K562 (cell line): ENCODE results near the gene SLC16A5.

ENCODE experiments used
- ELF1 ChIP-seq: fragments of 200-800 bp; sonication (Bioruptor generic); IDR thresholded peaks from 2 replicates; pipeline ENCODE4 v1.6.1; 2016; ENCODE audit warnings: missing genetic modification characterization, missing compliant biosample characterization
- JUND ChIP-seq, 2 experiments: IDR thresholded peaks; 2 replicates in 1 of 2; 3 replicates in 1 of 2; pipeline ENCODE4 v1.6.1; 2011; ENCODE audit warnings: borderline replicate concordance in 2 of 2, low read depth in 2 of 2, low read length in 2 of 2, improper control_type of control experiment in 1 of 2, missing biosample characterization in 1 of 2, missing genetic modification characterization in 1 of 2, missing genetic modification reagents in 1 of 2
- RFX5 ChIP-seq: IDR thresholded peaks from 2 replicates; pipeline ENCODE4 v1.6.1; 2011; ENCODE audit warnings: low read depth, mild to moderate bottlenecking, improper control_type of control experiment, low read length
- SMC3 ChIP-seq: conservative IDR thresholded peaks from 2 replicates; pipeline ENCODE4 v1.6.1; 2011; ENCODE audit warnings: low read depth, low read length, improper control_type of control experiment; ENCODE audit not compliant: insufficient read depth
- ZKSCAN8 ChIP-seq: fragments of 200-800 bp; sonication (Bioruptor generic); IDR thresholded peaks from 2 replicates; pipeline ENCODE4 v1.6.1; 2016; ENCODE audit warnings: missing genetic modification characterization, missing compliant biosample characterization
- TF ChIP-seq, protein P1 (sequence below), 3 experiments: IDR thresholded peaks in 2 of 3; conservative IDR thresholded peaks in 1 of 3; 2 replicates each; pipeline ENCODE4 v1.5.1; 2011 to 2012; ENCODE audit warnings: low read length in 3 of 3, mild to moderate bottlenecking in 3 of 3, control low read depth in 2 of 3, improper control_type of control experiment in 1 of 3, inconsistent platforms in 1 of 3, low read depth in 1 of 3, mixed read lengths in 1 of 3, moderate library complexity in 1 of 3; ENCODE audit not compliant: insufficient read depth in 2 of 3

GRCh38 chr17:75061618-75062017 is 26.1 kb upstream of the SLC16A5 start:
- no peak for TF ChIP-seq RFX5
- TF ChIP-seq SMC3 = no peak
- TF ChIP-seq, protein P1, sequence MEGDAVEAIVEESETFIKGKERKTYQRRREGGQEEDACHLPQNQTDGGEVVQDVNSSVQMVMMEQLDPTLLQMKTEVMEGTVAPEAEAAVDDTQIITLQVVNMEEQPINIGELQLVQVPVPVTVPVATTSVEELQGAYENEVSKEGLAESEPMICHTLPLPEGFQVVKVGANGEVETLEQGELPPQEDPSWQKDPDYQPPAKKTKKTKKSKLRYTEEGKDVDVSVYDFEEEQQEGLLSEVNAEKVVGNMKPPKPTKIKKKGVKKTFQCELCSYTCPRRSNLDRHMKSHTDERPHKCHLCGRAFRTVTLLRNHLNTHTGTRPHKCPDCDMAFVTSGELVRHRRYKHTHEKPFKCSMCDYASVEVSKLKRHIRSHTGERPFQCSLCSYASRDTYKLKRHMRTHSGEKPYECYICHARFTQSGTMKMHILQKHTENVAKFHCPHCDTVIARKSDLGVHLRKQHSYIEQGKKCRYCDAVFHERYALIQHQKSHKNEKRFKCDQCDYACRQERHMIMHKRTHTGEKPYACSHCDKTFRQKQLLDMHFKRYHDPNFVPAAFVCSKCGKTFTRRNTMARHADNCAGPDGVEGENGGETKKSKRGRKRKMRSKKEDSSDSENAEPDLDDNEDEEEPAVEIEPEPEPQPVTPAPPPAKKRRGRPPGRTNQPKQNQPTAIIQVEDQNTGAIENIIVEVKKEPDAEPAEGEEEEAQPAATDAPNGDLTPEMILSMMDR (IDR thresholded peaks at IDR 0.05 in 2 of 3, conservative IDR thresholded peaks at IDR 0.05 in 1 of 3; ENCODE audit: insufficient read depth in 2 of 3, low read depth in 1 of 3, low read length in 3 of 3) = no peak
- TF ChIP-seq ELF1 (tag) = no peak
- TF ChIP-seq ZKSCAN8 = no peak
- TF ChIP-seq JUND (IDR thresholded peaks at IDR 0.05; ENCODE audit: borderline replicate concordance, low read depth, low read length) = no peak
- TF ChIP-seq JUND (tag; IDR thresholded peaks at IDR 0.05; ENCODE audit: borderline replicate concordance, low read depth, low read length) = no peak
